ENCODE data around the gene MYOG. TPM values are rescaled to one million over a fixed set of nuclear protein-coding genes. Genes with fewer than 3 reads are reported as not detected.
A peak's percentile ranks its signal among the peaks of the same experiment; 100 is the strongest.

Gene MYOG
- total RNA-seq, 1 donor from 2014 or later = not detected

DNA sequence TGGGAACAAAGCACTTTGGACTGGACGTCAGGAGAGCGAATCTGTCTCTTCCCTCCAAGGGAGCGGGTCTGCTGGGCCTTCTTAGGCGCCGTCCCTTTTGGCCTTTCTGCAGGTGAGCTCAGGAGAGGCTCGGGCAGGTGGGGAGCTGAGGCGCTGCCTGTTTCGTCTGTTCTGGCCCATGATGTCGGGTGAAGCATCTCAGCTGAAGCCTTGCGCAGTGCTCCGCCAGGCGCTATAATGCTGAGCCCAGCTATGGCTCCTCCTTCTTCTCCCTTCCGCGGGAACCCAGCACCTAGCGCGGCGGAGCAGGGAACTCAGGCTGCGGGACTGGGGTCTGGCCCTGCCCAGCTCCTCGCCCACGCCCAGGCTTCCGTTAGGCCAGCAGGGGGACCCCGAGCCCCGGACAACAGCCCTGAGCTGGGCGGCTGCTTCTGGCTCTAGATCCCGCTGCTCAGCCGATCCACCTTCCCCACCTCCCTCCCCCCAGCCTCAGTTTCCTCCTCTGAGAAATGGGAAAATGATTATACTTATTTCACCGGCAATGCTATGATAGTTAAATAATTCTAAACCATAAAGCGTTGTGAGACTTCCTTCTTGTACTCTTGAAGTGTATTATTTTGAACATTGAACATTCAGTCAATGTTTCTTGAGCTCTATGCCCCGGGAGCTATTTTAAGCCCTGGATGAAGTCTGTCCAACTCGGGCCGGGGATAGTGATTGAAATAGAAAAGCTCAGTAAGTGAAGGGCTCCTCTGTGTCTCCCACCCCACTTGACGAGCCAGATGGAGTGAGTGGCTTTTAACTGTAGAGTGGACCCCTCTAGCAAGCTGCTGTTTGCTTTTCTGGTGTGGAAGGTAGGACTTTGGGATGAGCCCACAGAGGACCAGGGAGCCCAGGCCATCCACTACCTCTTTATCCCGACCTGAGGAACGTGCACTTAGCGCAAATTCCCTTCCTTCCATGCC is 32.1 kb upstream of the MYOG start:
- DNase-seq (ENCODE audit: low read depth in 2 of 2) = peak; percentile 53 to 59

DNA sequence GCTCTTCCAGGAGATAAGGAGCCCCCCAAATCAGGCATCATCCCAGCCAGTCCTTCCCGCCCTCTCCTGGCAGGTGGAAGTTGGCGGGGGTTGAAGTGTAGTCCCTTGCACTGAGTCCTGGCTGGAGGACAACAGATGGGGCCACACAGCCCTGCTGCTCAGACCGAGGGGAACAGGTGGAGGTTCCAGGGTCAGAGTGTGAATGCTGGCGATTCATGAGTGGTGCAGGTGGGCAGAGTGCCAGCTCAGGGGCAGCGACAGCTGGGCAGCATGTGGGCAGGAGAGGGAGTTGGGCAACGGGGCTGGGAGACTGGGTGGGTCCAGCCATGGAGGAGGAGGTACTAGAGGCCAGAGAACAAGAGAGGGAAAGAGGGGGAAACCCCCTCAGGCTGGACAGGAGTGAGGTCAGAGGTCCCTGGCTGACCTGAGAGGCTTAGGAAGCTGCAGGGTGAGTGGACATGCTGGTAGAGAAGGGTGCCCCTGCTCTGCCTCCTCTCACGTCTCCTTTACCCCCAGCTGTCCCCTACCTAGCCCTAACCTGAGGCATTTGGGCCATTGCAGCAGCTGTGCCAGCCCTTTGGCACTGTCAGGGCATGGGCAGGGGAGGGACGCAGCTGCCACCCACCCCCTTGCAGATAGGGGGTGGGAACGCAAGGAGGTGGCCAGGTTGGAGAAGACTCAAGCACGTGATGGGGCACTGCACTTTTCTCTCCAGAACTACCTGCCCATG is 30.4 kb upstream of the MYOG start:
- no peak for DNase-seq (ENCODE audit: low read depth in 2 of 2)

DNA sequence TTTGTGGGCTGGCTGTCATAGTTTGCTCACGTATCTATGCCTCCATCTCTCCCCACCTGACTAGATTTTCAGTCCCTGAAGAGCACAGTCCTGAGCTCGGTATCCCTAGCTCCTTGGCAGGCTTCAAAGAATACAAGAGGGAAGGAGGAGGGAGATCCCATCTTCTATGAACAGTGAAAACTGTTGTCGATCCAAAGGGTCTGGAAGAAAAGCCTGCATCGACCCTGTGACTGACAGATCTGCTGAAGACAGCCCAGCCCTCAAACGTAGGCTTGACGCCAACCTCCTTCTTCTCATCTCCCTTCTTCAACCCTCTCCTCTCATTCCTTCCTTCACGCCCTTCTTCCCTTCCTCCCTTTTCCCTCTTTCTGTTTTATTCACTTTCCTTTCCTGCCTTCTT is 28.4 kb upstream of the MYOG start:
- no peak for DNase-seq (ENCODE audit: low read depth in 2 of 2)

DNA sequence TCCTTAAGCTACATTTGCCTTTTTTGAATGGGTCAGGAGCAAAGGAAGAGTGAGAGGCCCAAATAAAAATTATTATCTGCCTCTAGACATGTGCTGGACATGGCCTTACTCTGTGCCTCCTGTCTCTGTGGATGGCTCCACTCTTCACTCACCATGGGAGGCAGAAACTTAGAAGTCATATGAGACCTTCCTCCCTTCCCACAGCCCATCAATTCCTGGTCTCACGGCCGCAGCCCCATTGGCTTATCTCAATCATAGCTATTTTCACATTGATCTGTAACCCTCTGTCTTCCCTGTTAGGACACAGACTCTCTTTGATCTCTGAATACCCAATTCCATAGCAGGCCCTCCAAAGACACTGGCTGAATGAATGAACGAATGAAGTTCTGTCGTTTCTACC is 27.5 kb upstream of the MYOG start:
- no peak for DNase-seq (ENCODE audit: low read depth in 2 of 2)

DNA sequence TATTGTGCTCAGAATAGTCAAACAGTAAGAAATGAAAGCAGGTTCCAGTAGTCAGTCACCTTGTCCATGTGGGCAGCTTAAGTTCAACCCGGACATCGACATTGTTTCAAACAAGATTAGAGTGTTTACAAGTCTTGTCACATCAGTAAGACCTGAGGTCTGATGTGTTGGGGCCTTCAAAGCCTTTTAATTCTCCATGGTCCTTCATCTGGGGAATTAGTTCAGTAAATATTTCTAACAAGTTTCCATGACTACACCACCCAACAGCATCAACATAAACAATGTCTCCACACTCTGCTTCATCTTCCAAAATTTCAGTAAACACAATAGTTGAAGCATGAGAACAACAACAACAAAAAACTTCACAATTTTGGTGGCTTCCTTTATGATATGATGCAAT is 26.7 kb upstream of the MYOG start:
- DNase-seq (ENCODE audit: low read depth in 2 of 2) = no peak

DNA sequence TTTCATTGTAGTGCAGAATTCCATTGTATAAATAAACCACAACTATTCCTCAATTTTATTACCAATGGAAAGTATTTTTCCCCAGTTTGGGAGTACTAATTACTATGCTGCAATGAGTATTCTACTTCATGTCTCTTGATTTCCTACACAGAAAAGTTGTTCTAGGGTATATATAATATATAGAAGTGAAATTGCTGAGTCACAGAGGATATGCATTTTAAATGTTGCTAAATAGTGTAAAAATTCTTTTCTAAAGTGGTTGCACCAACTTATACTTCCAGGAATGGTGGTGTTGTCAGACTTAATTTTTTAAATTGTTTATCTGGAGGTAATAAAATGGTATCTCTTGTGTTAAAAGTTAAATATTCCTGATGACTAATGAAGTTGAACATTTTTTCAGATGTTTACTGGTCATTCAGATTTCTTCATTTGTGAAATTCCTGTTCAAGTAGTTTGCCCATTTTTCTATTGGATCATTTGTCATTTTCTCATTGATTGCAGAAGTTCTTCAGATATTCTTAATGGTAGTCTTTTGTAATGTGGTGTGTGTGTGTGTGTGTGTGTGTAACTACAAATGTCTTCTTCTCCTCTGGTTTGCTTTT is 19.1 kb upstream of the MYOG start:
- DNase-seq (ENCODE audit: low read depth in 2 of 2) = no peak

DNA sequence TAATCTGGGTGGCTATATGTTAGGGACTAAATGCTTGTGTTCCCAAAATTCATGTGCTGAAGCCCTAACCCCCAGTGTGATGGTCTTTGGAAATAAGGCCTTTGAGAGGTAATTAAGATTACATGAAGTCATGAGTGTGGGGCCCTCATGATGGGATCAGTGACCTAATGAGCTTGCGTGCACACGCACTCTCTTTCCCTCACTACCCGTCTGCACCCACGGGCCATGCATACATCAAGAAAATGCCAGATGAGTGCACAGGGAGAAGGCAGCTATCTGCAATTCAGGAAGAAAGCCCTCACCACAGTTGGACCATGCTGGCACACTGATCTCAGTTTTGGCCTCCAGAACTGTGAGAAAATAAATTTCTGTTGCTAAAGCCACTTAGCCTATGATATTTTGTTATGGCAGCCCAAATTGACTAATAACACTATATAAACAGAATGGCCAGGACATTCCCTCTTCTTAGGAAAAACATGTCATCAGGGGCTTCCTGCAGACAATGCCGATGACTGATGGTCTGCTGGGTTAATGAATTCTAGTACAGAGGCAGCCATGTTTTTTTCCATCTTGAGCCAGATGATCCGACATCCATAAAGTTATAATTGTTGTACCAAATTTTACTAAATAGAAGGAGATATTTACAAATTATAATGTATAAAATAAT is 18.1 kb upstream of the MYOG start:
- DNase-seq (ENCODE audit: low read depth in 2 of 2) = peak; percentile 40 to 73

DNA sequence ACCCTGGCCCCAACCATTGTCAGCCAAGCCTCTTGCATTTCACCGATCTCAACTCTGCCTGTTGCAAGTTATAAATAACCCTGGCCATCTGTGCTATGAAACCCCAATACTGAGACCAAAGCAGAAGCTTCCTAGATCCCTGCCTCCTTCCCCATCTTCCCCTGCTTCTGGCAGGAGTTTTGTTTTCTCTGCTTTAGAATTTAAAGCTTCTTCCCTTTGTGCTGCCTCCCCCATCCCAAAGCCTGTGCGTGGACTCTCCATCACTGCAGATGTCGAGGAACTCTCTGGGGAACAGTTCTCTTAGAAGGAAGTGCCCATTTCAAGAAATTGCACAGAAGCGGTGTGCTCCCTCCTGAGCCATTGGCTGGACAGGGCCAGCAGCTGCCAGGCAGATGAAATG is 17.4 kb upstream of the MYOG start:
- no peak for DNase-seq (ENCODE audit: low read depth in 2 of 2)

DNA sequence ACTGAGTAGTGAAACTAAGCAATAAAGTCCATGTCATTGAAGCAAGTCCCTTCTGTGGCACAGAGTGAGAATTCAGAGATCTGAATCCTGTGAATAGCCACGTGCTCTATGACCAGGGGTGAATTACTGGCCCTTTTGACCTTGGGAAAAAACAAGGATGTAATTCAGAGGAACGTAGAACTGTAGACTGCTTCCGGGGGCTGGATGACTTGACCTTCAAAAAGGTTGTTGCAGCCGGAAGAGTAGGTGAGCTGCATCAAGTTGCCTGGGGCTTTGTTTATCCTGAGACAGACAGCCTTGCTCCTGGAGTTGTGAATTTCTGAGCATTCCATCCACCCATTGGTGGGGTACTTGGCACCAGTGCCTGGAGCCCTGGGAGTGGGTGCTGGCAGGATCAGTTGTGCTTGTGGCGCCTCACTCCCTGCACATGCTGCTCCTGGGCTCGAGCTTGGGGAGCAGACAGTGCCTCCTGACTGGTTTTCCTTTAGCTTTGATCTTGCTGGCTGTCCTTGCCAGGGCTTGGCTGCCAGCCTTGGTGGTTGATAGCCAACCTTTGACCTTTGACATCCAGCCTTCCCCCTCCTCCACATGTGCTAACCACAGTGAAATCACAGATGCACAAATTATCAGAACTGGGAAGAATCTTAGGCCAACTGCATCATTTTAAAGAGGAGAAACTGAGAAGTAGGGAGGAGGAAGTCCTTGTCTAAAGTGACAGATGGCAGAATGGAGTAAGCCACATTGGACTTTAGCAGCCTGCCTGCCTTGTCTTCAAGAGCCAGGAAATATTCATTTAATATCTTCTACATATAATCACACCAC is 16.2 kb upstream of the MYOG start:
- DNase-seq (ENCODE audit: low read depth in 2 of 2) = no peak

DNA sequence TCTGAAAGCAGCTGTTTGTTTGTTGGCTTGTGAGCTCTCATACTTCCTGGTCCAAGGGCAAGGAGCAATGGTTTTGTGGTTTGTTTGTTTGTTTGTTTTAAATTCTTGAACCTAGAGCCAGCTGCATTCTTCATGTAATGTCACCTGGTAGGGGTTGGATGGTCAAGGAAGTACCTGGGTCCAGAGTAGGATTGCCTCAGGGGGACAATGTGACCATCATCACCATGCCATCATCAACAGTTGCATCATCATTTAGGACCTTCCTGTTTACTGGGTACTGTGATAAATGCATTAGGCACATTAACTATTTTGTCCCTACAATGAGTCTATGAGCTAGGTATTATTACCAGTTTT is 14.7 kb upstream of the MYOG start:
- DNase-seq (ENCODE audit: low read depth in 2 of 2) = no peak

DNA sequence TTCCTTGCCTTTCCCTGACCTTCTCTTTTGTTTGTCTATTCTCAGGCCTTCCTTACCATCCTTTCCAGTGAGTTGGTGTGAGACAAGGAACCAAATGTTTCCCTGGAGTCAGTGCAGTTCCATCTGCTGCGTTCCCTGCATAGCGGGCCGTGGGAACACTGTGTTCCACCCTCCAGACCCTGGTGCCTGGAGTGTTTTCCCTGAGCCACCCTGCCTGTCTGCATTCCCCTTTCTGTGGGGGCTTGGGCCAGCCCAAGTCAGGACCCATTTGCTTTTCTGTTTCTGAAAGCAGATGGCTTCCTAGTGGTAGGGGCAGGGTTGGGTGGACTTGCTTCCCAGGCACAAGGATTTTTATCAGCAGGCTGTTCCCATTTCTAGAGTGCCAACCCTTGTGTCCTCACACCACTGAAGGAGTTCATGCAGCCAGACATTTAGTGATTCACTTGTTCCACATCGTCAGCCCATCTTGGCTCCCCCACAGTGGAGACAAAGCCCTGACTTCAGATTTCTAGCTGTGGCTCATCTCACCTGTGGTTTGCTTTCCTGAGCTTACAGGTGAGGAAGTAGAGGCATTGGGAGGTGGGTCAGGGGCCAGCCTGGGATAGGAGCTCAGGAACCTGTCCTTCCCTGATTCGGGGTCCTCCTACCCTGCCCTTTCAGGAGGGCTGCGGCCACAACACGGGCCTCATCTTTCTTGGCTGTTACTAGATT is 14.1 kb upstream of the MYOG start:
- no peak for DNase-seq (ENCODE audit: low read depth in 2 of 2)

DNA sequence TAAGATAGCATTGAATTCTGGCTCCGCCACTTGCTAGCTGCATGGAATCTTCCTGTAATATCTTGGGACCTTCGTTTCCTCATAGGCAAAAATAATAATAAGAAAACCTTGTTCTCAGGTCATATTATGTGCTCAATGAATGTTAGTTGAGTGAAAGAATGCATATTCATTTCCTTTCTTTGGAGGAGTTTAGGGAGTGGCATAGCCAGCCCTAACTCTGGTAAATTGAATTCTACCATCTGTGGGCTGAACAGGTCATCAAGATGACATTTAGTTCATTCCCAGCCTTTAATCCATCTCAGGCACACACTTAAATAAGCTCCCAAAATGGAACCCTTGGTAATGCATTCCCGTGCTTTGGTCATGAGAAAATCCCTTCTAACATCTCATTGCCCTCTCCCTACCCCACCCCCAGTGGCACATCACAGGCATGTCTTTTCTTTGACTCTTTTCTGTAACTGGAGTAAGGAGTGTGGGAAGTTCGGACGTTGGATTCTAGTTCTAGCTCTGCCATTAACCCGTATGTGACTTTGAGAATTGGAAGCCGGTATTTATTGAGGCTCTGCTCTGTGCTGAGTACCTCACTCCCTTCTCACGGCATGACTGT is 13.2 kb upstream of the MYOG start:
- no peak for DNase-seq (ENCODE audit: low read depth in 2 of 2)

DNA sequence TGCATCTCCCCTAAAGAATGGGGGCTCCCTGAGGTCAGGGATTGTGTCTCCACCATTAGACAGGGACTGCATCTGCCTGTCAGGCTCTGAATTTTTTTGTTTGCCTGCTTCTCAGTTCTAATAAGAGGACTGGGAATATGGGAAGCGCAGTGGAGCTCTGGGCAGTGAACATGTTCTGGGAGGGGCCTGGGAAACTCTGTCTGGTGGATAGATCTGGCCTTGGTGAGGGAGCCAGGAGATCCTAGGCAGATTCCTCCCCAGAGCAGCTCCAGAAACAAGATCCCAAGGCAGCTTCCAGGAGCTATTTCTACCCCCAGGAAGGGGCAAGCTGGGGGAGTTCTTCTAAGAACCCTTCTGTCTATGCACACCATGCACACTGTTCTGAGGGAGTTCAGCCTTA is 12.6 kb upstream of the MYOG start:
- no peak for DNase-seq (ENCODE audit: low read depth in 2 of 2)

DNA sequence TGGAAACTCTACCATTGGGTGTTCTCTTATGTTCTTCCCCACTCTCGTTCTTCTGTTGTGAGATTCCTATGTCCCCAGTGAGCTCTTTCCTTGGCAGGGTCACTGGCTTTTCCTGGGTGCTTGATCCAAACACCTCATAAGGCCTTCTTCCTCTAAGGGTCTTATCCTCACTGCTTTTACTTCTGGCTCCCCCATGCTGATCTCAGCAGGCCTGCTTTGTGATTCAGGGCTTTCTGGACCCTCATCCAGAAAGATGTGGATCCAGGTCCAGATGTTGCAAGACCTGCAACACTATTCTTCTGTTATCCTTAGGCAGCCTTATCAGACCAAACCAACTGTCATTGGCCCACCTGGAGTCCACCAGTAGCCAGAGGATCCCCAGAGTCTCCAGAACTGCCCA is 11.2 kb upstream of the MYOG start:
- DNase-seq (ENCODE audit: low read depth in 2 of 2) = no peak

DNA sequence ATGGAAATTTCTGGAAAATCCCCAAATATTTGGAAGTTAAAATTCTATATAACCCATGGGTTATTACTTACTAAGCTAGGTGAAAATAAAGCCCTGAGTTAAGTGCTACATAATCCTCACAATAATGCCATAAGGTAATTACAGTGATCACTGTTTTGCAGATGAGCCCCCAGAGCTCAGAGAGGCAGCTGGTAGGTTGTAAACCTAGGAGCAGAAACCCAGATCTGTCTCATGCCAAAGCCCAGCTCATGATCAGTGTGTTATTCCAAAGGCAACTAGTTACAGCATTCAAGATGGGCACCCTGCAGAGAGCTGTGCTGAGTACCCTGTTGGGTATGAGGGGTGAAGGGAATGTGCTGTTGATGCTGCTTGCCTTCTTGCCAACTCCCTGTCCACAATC is 10.8 kb upstream of the MYOG start:
- DNase-seq (ENCODE audit: low read depth in 2 of 2) = no peak

DNA sequence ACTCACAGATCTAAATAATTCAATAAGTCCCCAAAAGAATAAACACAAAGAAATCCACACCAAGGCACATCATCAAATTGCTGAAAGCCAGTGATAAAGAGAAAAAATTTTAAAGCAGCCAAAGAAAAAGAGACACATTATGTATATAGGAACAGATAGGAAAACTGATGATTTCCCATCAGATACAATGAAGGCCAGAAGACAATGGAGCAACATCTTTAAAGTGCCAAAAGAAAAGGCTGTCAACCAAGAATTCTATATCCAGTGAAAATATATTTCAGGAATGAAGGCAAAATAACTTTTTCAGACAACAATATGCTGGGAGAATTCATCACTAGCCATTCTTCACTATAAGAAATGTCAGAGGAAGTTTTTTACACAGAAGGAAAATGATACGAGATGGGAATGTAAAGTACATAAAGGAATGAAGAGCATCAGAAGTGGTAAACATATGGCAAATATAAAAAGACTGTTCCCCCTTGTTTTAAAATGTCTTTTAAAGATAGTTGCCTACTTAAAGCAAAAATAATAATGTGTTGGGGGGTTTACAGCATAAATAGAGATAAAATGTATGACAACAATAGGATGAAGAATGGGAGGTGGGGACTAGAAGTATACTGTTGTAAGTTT is 9.4 kb upstream of the MYOG start:
- no peak for DNase-seq (ENCODE audit: low read depth in 2 of 2)

DNA sequence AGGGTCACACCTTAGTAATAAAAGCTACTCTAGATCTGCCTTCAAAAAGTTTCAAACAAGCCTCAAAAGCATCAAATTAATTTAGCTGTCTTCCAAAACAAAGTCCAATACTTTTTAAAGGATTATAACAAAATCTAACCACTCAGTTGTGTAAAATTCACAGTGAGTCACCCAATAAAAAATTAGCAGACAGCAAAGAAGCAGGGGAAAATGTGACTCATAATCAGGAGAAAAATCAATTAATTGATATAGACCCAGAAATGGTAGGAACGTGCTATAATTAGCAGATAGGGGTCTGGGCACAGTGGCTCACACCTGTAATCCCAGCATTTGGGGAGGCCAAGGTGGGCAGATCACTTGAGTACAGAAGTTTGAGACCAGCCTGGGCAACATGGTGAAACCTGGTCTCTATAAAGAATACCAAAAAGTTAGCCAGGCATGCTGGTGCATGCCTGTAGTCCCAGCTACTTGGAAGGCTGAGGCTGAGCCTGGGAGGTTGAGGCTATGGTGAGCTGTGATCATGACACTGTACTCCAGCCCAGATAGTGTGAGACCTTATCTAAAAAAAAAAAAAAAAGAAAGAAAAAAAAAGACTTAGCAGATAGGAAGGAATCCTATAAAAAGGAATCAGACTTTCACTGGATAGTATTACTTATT is 8.1 kb upstream of the MYOG start:
- DNase-seq (ENCODE audit: low read depth in 2 of 2) = no peak

DNA sequence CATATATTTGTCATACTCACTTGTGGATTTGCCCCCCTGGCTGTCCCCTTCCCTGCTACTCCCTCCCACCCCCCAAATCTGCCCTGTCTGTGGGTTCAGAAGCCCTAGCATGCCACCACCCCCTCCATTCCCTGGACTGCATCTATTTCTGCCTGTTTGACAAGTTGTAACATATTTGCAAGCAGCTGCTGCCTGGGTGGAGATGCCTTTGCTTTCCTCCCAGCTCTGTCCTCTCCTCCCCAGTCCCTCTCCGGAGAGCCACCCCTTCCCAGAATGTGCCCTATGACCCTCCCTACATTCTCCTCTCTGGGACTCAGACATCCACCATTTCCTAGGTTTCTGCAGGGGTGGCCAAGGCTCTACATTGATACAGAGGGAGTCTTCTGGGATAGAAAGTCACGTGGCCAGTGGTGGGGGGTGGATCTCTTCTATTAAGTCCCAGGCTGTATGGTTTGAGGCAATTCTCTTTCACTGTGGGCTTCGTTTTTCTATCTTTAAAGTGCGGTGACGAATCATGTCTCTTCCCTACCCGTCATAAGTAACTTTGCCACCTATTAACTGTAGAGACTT is 6.0 kb upstream of the MYOG start:
- no peak for DNase-seq (ENCODE audit: low read depth in 2 of 2)

DNA sequence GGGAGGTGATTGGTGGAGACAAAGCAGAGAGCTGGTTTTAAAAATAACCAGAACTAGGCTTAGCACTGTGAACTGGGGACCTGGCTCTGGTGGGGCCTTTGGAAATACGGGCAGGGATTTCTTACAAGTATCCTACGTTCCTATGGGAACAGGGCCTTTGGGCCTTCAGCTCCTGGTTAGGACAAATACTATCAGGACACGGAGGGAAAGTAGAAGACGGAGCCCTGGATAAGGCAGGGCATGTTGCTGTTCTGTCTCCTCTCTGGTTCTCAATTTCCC is 5.3 kb upstream of the MYOG start:
- no peak for DNase-seq (ENCODE audit: low read depth in 2 of 2)

Data from lung microvascular endothelial cell (primary cell).